Measurements from ENCODE around the gene VSIG10. TPM values are rescaled to one million over a fixed set of nuclear protein-coding genes. Genes with fewer than 3 reads are reported as not detected.

The VSIG10 gene
- total RNA-seq, 6 experiments from 2014 or later = 13.1 to 31.3 (median 20.1) TPM

GRCh38 chr12:118102070-118102469 lies 1.7 kb downstream of the VSIG10 start:
- 68% methylated on average over 3 of the region's 6 CpGs for WGBS (ENCODE audit: insufficient coverage, low coverage, low lambda C conversion rate, missing lambda C conversion rate)
- TF ChIP-seq POLR2A (IDR thresholded peaks at IDR 0.05) = peak; percentile 48
- TF ChIP-seq, protein P1, sequence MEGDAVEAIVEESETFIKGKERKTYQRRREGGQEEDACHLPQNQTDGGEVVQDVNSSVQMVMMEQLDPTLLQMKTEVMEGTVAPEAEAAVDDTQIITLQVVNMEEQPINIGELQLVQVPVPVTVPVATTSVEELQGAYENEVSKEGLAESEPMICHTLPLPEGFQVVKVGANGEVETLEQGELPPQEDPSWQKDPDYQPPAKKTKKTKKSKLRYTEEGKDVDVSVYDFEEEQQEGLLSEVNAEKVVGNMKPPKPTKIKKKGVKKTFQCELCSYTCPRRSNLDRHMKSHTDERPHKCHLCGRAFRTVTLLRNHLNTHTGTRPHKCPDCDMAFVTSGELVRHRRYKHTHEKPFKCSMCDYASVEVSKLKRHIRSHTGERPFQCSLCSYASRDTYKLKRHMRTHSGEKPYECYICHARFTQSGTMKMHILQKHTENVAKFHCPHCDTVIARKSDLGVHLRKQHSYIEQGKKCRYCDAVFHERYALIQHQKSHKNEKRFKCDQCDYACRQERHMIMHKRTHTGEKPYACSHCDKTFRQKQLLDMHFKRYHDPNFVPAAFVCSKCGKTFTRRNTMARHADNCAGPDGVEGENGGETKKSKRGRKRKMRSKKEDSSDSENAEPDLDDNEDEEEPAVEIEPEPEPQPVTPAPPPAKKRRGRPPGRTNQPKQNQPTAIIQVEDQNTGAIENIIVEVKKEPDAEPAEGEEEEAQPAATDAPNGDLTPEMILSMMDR (IDR thresholded peaks at IDR 0.05) = no peak
- DNase-seq (peak in 1 of 3 donors; percentile 61), ATAC-seq (peak in 1 of 4 donors; percentile 71)
- Histone ChIP-seq H3K9me3 (no peaks in the 10 kb centered on the region), H3K27me3 (no peaks in the 10 kb centered on the region), H3K36me3 (no peaks in the 10 kb centered on the region), H3K27ac (no peak overlapping the region), H3K4me3 (no peak overlapping the region), H3K4me1 (peaks cover 0 to 9% (median 4%) of the 10 kb centered on the region in 4 donors)
- intact Hi-C loops (cut with DNase I) = no loop called here

- no peak for DNase-seq
- TF ChIP-seq, protein P1 (IDR thresholded peaks at IDR 0.05) = no peak
- TF ChIP-seq POLR2A (IDR thresholded peaks at IDR 0.05) = no peak
- no peaks in the 10 kb centered on the region for H3K36me3 ChIP-seq
- WGBS (ENCODE audit: insufficient coverage, low coverage, low lambda C conversion rate, missing lambda C conversion rate) = 78% methylated on average over 3 of the region's 3 CpGs
- intact Hi-C loops (cut with DNase I) = no loop called here
- H3K27ac ChIP-seq = no peak overlapping the region
- no peaks in the 10 kb centered on the region for H3K27me3 ChIP-seq
- peaks cover 0 to 9% (median 4%) of the 10 kb centered on the region in 4 donors for H3K4me1 ChIP-seq
- no peak overlapping the region for H3K4me3 ChIP-seq
- H3K9me3 ChIP-seq = no peaks in the 10 kb centered on the region
- no peak for ATAC-seq
These were observed 2.8 kb downstream of the VSIG10 start for GRCh38 chr12:118101051-118101450.

DNA sequence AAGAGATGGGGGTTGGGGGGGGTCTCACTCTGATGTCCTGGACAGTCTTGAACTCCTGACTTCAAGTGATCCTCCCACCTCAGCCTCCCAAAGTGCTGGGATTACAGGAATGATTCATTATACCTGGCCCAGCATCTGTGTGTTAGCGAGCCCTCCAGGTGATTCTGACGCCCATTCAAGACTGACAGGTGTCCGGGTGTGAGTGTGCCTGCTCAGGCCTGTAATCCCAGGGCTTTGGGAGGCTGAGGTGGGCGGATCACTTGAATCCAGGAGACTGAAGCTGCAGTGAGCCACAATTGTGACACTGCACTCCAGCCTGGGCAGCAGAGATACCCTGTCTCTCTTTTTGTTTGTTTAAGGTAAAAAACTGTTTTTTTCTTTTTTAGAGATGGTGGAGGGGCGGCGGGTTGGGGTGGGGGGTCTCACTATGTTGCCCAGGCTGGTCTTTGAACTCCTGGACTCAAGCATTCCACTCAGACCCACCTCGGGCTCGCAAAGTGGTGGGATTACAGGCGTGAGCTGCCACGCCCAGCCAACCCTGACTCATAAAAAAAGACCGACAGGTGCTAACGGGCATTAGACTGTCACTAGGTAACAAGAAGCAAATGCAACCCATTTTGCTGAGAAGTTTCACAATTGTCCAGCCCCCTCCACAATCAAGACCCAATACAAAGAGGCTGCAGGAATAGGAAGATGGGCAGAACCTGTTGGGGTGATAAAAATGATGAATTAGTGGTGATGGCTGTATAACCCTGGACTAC lies 4.7 kb downstream of the VSIG10 start:
- Histone ChIP-seq H3K36me3 (no peaks in the 10 kb centered on the region), H3K4me3 (no peak overlapping the region), H3K27ac (no peak overlapping the region), H3K9me3 (no peaks in the 10 kb centered on the region), H3K4me1 (peaks cover 0 to 9% (median 4%) of the 10 kb centered on the region in 4 donors), H3K27me3 (no peaks in the 10 kb centered on the region)
- TF ChIP-seq, protein P1 (IDR thresholded peaks at IDR 0.05) = no peak
- TF ChIP-seq POLR2A (IDR thresholded peaks at IDR 0.05) = no peak
- ATAC-seq (no peak), DNase-seq (no peak)
- whole genome bisulfite sequencing (ENCODE audit: insufficient coverage, low coverage, low lambda C conversion rate, missing lambda C conversion rate) = 93% methylated on average over 7 of the region's 12 CpGs
- intact Hi-C loops (cut with DNase I) = no loop called here

DNA sequence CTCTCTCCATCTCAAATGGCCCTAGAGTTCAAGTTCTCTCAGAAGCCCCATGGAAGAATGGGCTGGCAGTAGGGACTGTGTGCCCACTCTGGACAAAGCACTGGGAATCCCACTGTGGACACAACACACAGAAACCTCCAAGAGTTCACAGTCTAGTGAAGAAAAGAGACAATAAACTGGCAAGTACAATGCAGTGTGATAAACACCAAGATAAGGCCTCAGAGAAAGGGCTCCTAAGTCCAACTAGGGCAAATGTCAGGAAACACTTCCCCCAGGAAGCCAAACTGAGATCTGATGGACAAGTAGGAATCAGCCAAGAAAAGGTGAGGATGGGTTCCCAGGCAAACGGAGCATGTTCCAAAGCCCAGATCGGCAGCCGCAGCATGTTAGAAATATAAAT lies 5.4 kb downstream of the VSIG10 start:
- H3K36me3 ChIP-seq = no peaks in the 10 kb centered on the region
- no peaks in the 10 kb centered on the region for H3K27me3 ChIP-seq
- DNase-seq (no peak), ATAC-seq (no peak)
- H3K27ac ChIP-seq = no peak overlapping the region
- TF ChIP-seq, protein P1 (IDR thresholded peaks at IDR 0.05) = no peak
- no peak for TF ChIP-seq POLR2A (IDR thresholded peaks at IDR 0.05)
- intact Hi-C loops (cut with DNase I) = no loop called here
- H3K4me3 ChIP-seq = no peak overlapping the region
- H3K4me1 ChIP-seq = peaks cover 0 to 9% (median 4%) of the 10 kb centered on the region in 4 donors
- 76% methylated on average over 3 of the region's 3 CpGs for WGBS (ENCODE audit: insufficient coverage, low coverage, low lambda C conversion rate, missing lambda C conversion rate)
- no peaks in the 10 kb centered on the region for H3K9me3 ChIP-seq

Data from right lobe of liver (tissue), 6 donors.